Measurements from ENCODE around the gene TM9SF4.
"Not testable (repeated sequence)": the region's sequence is repeated elsewhere in the genome, so short reads cannot be mapped to it uniquely, and the experiment has no call there.

Gene TM9SF4

GRCh38 chr20:32160341-32160740, 50.8 kb downstream of the TM9SF4 start:
- DNase-seq, result no peak

DNA sequence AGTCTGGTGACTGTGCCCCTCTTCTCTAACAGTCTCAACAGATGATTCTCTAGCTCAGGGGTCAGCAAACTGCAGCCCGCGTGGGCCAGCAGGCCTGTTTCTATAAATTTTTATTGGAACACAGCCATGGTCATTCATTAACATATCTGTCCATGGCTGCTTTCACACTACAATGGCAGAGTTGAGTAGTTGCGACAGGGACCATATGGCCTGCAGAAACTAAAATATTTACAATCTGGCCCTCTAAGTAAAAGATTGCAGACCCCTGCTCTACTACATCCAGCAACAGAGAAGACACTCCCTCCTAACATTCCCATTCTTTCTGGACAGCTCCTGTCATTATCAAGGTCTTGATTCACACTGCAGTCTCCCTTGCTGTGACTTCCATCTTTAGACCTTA, 52.8 kb downstream of the TM9SF4 start:
- DNase-seq, result no peak

DNA sequence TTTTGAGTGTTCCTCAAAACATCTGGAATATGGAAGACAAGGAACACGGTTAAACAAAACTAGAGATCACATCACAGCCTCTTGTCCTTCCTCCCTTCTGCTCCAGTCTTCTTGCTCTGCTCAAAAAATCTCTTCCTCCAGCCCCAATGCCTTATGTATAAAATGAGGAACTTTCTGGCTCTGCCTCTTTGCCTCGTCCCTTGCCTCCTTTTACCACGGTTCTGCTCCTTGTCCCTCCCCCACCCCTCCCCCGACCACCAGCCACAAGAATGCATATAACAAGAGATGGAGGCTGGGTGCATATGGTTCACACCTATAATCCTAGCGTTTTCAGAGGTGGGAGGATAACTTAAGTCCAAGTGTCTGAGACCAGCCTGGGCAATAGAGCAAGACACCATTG, 54.4 kb downstream of the TM9SF4 start:
- DNase-seq, result no peak

- DNase-seq, result no peak
Observed at GRCh38 chr20:32164984-32165735, 55.6 kb downstream of the TM9SF4 start.

DNA sequence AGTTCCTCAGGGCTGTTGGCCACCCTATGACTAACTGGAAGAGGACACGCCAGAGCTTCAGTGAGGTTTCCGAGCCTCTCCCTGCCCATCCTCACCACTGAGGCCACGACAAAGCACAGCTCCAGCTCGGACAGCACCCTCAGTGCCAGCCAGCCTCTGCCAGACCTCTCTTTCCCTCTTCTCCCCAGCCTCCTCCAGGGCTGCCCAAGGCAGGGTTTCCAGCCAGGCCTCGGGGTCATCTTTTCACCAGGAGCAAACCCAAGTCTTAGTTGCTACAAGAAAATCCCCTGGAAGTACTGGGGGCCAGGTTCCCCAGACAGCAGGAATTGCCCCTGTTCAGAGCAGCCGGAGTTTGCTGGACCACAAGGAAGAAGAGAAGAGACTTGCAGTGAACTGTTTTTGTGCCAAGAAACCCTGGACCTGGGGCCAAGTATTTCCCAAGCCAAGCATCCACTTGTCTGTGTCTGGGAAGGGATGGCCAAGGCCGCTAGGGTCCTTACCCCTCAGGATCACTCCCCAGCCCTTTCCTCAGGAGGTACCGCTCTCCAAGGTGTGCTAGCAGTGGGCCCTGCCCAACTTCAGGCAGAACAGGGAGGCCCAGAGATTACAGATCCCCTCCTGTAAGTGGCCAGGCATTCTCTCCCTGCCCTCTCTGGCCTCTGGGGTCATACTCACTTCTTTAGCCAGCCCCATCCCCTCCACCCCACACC, 56.5 kb downstream of the TM9SF4 start:
- no peak for DNase-seq

- DNase-seq, result no peak
Observed at GRCh38 chr20:32167552-32167951, 58.0 kb downstream of the TM9SF4 start.

DNA sequence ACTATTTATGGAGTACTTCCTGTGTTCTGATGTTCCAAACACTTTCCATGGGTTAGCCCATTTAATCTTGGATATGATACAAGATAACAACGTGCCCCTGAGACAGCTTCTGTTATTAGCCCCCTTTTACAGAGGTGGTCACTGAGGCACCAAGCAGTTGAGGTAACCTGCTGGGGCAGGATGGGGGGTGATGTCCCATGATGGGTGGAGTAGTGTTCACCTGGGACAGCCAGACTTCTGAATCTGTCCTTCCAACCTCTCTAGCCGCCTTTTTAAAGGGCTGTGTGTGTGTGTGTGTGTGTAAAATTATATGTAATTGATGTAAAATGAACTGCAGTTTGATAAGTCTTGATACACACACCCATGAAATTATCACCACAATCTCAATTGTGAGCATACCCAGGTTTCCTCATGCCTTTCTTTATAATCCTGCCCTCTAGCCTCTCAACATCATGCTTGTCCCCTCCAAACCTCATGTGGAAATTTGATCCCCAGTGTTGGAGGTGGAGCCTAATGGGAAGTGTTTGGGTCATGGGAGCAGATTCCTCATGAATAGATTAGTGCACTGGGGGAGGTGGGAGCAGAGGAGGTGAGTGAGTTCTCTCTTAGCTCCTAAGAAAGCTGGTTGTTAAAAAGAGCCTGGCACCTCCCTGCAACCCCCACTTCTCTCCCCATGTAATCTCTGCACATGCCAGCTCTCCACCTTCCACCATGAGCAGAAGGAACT, 58.8 kb downstream of the TM9SF4 start:
- peak; percentile 14 for DNase-seq

GRCh38 chr20:32177696-32178095, 68.2 kb downstream of the TM9SF4 start:
- DNase-seq, result not testable (repeated sequence)

- DNase-seq, result no peak
Observed at GRCh38 chr20:32179515-32179914, 70.0 kb downstream of the TM9SF4 start.

DNA sequence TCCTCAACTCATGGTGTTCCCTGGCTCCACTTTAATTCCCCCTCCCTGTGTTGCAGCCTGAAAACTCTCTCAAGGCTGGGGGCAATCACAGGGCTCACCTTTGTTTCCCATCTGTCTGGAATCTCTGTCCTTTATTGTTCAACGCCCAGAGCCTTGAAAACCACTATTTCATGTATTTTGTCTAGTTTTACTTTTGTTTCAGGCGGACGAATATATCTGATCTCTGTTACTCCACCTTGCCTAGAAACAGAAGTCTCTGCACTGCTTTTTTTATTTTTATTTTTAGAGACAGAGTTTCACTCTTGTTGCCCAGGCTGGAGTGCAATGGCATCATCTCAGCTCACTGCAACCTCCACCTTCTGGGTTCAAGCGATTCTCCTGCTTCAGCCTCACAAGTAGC, 70.4 kb downstream of the TM9SF4 start:
- no peak for DNase-seq

DNA sequence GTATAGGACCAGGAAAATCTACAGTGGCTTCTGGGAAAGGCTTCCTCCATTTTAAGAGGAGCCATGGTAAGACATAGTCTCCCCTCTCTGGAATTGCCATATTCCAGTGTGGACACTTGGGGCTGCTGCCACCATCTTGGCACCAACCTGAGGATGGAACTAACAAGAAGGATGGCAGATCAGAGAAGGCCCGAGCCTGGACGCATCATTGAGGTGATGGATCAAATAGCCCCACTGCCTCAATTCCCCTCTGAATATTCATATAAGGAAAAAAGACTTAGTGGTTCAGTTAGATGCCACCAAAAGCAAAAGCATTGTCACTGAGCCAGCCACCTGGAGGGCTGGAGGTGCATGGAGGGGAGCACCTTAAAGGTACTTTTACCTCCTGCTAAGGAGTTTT, 72.1 kb downstream of the TM9SF4 start:
- DNase-seq, result no peak

GRCh38 chr20:32183947-32184635, 74.6 kb downstream of the TM9SF4 start:
- no peak for DNase-seq

DNA sequence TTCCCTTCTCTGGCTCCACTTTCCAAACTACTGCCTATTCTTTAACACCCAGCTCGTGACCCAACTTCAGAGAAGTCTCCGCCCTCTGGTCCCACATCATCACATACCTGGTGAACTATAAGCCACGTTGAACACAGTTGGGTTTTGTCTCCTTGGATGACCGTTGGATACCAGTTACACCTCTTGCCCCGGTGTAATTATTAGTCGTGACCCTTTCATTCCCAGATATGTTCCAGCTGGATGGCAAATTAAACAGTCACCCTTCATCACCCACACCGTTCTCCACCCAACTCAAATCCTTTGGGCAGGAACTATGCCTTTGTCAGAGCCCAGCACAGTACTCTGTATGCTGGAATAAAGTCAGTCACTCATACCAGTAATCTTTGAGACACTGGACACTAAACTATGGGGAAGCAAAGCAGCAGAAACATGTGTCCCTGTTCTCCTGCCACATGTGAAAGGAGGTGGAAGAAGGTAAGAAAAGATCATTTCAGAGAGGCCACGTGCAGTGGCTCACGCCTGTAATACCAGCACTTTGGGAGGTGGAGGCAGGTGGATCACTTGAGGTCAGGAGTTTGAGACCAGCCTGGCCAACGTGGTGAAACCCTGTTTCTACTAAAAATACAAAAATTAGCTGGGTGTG, 75.6 kb downstream of the TM9SF4 start:
- no peak for DNase-seq

GRCh38 chr20:32186506-32186905, 77.0 kb downstream of the TM9SF4 start:
- DNase-seq, result no peak

GRCh38 chr20:32188376-32189122, 79.0 kb downstream of the TM9SF4 start:
- DNase-seq, result no peak

DNA sequence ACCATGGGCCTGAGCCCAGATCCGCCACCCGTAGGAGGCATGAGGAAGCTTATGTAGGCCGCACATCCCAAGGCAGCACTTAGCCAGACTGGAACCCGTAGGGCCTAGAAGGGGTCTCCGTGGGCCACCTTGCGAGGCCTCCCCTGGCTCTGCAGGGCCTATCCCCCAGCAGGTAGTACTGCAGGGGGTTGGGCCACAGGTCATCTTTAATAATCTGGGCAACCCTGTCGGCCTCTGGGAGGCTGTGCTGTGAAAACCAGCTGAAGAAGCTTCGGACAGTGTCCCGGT, 79.6 kb downstream of the TM9SF4 start:
- no peak for DNase-seq

GRCh38 chr20:32189691-32190615, 80.4 kb downstream of the TM9SF4 start:
- peak; percentile 75 for DNase-seq

DNA sequence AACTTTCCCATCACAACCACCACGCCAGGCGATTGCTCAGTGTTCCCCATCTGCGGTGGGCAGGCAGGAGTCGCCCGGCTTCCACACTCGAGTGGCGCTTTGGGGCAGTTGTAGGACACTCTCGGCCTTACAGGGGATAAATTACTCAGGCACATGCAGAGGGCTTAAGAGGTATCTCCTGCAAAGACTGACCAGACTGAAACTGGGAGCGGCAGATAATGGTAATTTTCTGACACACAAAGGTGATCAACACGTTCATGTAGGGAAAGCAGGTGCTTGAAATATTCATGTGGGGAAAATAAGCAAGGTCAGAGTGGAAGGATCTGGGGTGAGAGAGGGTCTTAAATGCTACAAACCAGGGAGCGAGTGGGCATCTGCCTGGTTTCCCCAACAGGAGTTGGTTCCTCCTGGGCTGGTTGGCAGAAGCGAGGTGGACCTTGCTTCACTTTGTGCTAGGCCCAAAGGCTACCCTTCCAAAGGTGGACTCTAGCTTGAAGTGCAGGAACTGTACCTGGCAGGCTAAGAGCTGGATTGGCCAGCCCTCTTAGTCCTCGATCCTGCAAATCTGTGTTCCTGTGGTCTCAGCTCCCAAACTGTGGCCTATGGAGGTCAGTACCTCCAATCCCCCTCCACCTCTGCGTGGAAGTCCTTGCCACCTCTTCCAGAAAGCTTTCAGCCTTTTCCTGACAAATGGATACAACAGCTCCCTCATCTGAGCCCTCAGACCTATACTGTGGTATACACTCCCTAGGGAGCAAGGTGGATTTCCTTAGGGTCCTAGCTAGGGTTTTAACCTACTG, 81.3 kb downstream of the TM9SF4 start:
- DNase-seq, result no peak

GRCh38 chr20:32191422-32191821, 81.9 kb downstream of the TM9SF4 start:
- DNase-seq, result no peak

DNA sequence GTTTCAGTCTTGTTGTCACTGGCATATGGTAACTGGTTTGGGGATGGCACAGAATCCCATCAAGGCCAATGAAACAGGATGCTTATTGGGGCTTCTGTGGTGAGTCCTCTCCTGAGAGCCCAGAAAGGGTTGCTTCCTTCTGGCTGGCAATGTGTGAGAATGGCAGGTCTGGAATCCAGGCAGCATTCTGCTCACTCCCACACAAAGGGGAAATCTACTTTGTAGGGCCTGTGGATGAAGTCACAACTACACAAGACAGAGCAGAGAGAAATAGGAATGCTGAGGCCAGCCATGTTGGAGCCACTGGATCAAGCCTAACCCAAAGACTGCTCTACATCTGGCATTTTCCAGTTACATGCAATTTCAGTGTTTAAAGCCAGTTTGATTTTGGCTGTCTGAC, 82.4 kb downstream of the TM9SF4 start:
- DNase-seq, result no peak

Data from DMS79 treated with DMSO at 0.1 percent for 48 hours (cell line).